GM12878 (cell line): ENCODE measurements around the gene ITCH. TPM values are rescaled to one million over a fixed set of nuclear protein-coding genes. Genes with fewer than 3 reads are reported as not detected.

Experiments used
- ATAC-seq: fragments of 200-7000 bp; cut with Tn5 transposase; 3 replicates; pipeline ENCODE4 v1.9.1; 2020; ENCODE audit warnings: mild to moderate bottlenecking, moderate library complexity
- BruUV-seq: library from RNA; stranded (reverse); fragments of 400-500 nt; replicated peaks from 2 replicates; lab custom pipeline; 2021; lab: Mats Ljungman, UMichigan
- CTCF ChIA-PET: fragments of 300-600 bp; sonication (Branson Sonifier 250); formaldehyde crosslinking; extraction: SDS; loops from one replicate; lab custom pipeline; 2021; ENCODE audit warnings: inconsistent platforms; lab: Yijun Ruan, JAX
- POLR2A ChIA-PET: fragments of 350-600 bp; formaldehyde crosslinking; extraction: SDS; loops from one replicate; lab custom pipeline; 2021; ENCODE audit warnings: inconsistent platforms; lab: Charles Lee
- RAD21 ChIA-PET: fragments of 300-600 bp; sonication (Branson Sonifier 250); formaldehyde crosslinking; loops from one replicate; lab custom pipeline; 2023; ENCODE audit warnings: antibody characterized with exemption; ENCODE audit not compliant: unreplicated experiment; lab: Charles Lee
- SMC1A ChIA-PET: fragments of 300-600 bp; sonication (Branson Sonifier 250); formaldehyde crosslinking; loops from one replicate; lab custom pipeline; 2023; ENCODE audit not compliant: unreplicated experiment, uncharacterized antibody; lab: Charles Lee
- DNase-seq: peaks from one replicate; pipeline ENCODE4 v3.0.0-alpha.2; 2011; ENCODE audit warnings: low read depth, low spot score
- FAIRE-seq: peaks from 3 replicates; lab custom pipeline; 2011; peaks lifted over from hg19 to GRCh38; lab: Jason Lieb, UNC
- H2AFZ ChIP-seq: 2 replicates; pipeline ENCODE4 v1.6.0; 2011; ENCODE audit warnings: low read depth, low read length, control low read depth; ENCODE audit not compliant: control insufficient read depth
- H3K27ac ChIP-seq: 2 replicates; pipeline ENCODE4 v1.5.1; 2011; ENCODE audit warnings: control low read depth; ENCODE audit not compliant: control insufficient read depth, insufficient read depth
- H3K27me3 ChIP-seq, 2 experiments: replicated peaks in 1 of 2; 2 replicates each; pipeline versions ENCODE4 v1.6.0 to v1.6.1; 2011; ENCODE audit warnings: low read length in 1 of 2; ENCODE audit not compliant: control insufficient read depth in 2 of 2, insufficient read depth in 2 of 2
- H3K36me3 ChIP-seq, 2 experiments: 2 replicates each; pipeline ENCODE4 v1.5.1; 2011; ENCODE audit warnings: low read length in 1 of 2; ENCODE audit not compliant: control insufficient read depth in 2 of 2, insufficient read depth in 2 of 2
- H3K4me1 ChIP-seq: 2 replicates; pipeline ENCODE4 v1.6.1; 2011; ENCODE audit warnings: mild to moderate bottlenecking, low read length, moderate library complexity, mixed read lengths; ENCODE audit not compliant: control insufficient read depth, insufficient read depth
- H3K4me2 ChIP-seq: 2 replicates; pipeline ENCODE4 v1.6.0; 2011; ENCODE audit warnings: control low read depth; ENCODE audit not compliant: control insufficient read depth, insufficient read depth
- H3K4me3 ChIP-seq: fragments of 200-600 bp; sonication (generic); 2 replicates; pipeline ENCODE4 v1.5.1; 2016
- H3K79me2 ChIP-seq: 2 replicates; pipeline ENCODE4 v1.6.0; 2011; ENCODE audit warnings: low read length; ENCODE audit not compliant: control insufficient read depth, insufficient read depth
- H3K9ac ChIP-seq: 2 replicates; pipeline ENCODE4 v1.8.0; 2011; ENCODE audit warnings: low read length, control low read depth, mixed read lengths; ENCODE audit not compliant: control insufficient read depth, insufficient read depth
- H3K9me3 ChIP-seq: replicated peaks from 3 replicates; pipeline ENCODE4 v1.5.1; 2011; ENCODE audit warnings: mild to moderate bottlenecking, low read length; ENCODE audit not compliant: control insufficient read depth, insufficient read depth
- H4K20me1 ChIP-seq: 2 replicates; pipeline ENCODE4 v1.6.0; 2011; ENCODE audit not compliant: control insufficient read depth, insufficient read depth
- MEF2A ChIP-seq: IDR thresholded peaks from 2 replicates; pipeline ENCODE4 v1.6.1; 2011; ENCODE audit warnings: low read depth, mild to moderate bottlenecking, low read length, moderate library complexity; ENCODE audit not compliant: insufficient read depth
- MLLT1 ChIP-seq: fragments of 450-650 bp; IDR thresholded peaks from 2 replicates; pipeline ENCODE4 v1.6.1; 2016; ENCODE audit warnings: mild to moderate bottlenecking
- PBX3 ChIP-seq: IDR thresholded peaks from 2 replicates; pipeline ENCODE4 v1.6.1; 2011; ENCODE audit warnings: mild to moderate bottlenecking, low read depth, low read length, moderate library complexity; ENCODE audit not compliant: insufficient replicate concordance
- RAD51 ChIP-seq: fragments of 450-650 bp; IDR thresholded peaks from 2 replicates; pipeline ENCODE4 v1.6.1; 2016; ENCODE audit warnings: moderate library complexity, mild to moderate bottlenecking, inconsistent platforms
- WGBS: methylation state at CpG from one replicate; pipeline ENCODE4 v1.1.6; 2016; ENCODE audit warnings: low lambda C conversion rate; ENCODE audit not compliant: insufficient replicate concordance, insufficient coverage; ENCODE audit errors: missing lambda C conversion rate; 5-methylcytosine and 5-hydroxymethylcytosine counted together
- in situ Hi-C: fragments of 300-500 bp; cut with MboI; formaldehyde crosslinking; loops from 9 replicates; pipeline ENCODE4 v1.14.3; 2018; ENCODE audit warnings: mixed read lengths
- intact Hi-C: fragments of 100-400 bp; cut with micrococcal nuclease; formaldehyde crosslinking; loops from one replicate; pipeline ENCODE4 v1.14.2; 2022; ENCODE audit not compliant: unreplicated experiment
- polyA plus RNA-seq, 11 experiments: library from polyadenylated mRNA; depleted of rRNA in 4 of 11; unstranded in 6 of 11; stranded (reverse) in 5 of 11; fragments of >200 nt; fragmentation: Nextera tagmentation in 4 of 11; fragmentation: Illumina TruSeq in 1 of 11; extraction: Ambion mirVana in 4 of 11; extraction: Trizol in 1 of 11; gene quantifications; 1 replicate in 1 of 11; 2 replicates in 10 of 11; pipeline versions ENCODE4 v1.2.1 to v1.2.3, GENCODE V29; 2011 to 2016; ENCODE audit warnings: inconsistent platforms in 2 of 11, missing spikeins in 2 of 11, low read depth in 1 of 11
- total RNA-seq, 4 experiments: library from RNA; depleted of rRNA in 3 of 4; stranded (reverse); fragments of >200 nt in 3 of 4; fragmentation: Illumina TruSeq in 1 of 4; extraction: Trizol in 1 of 4; gene quantifications; 2 replicates each; pipeline versions ENCODE4 v1.2.1 to v1.2.3, GENCODE V29; 2013 to 2021

ITCH gene
- total and polyA plus RNA-seq, 10 of the 15 experiments (the other 5 are each of a cell fraction or from before 2014, with no cell fraction given): 7.5 to 46.1 (median 21.5) TPM

- Histone ChIP-seq H3K79me2 (no peaks in the 10 kb centered on the region), H3K4me1 (no peaks in the 10 kb centered on the region), H3K36me3 (peaks cover 18 to 39% of the 10 kb centered on the region in 2 experiments), H3K9ac (no peak overlapping the region), H3K27me3 (no peaks in the 10 kb centered on the region), H3K9me3 (no peaks in the 10 kb centered on the region), H4K20me1 (no peaks in the 10 kb centered on the region), H3K27ac (no peak overlapping the region), H3K4me2 (no peak overlapping the region), H2AFZ (no peak overlapping the region), H3K4me3 (no peak overlapping the region)
- FAIRE-seq (no peak), ATAC-seq (no peak), DNase-seq (no peak)
- POLR2A ChIA-PET: no interaction called here
- CTCF ChIA-PET: interaction anchor here (1.1 to 3.3 kb wide), 3 partner anchors 15 to 237 kb away, joined by 3 to 15 read pairs (median 13); no protein-coding TSS in a partner anchor
- no peak for TF ChIP-seq PBX3
- TF ChIP-seq RAD51: no peak
- in situ Hi-C loops: no loop called here
- SMC1A ChIA-PET: interaction anchor here (0.6 kb wide), 1 partner anchor 380 kb away, joined by 5 read pairs; no protein-coding TSS in a partner anchor
- intact Hi-C loops: no loop called here
- WGBS: 92% methylated on average over 7 of the region's 7 CpGs
- no TSS peak for BruUV-seq
- RAD21 ChIA-PET: no interaction called here
Measured at GRCh38 chr20:34532756-34533155, 169.7 kb downstream of the ITCH start.

- intact Hi-C loops: loop anchor here (5.0 kb wide), 1 partner anchor 233 kb away; no protein-coding TSS in a partner anchor
- Histone ChIP-seq H3K79me2 (no peaks in the 10 kb centered on the region), H2AFZ (no peak overlapping the region), H3K9ac (no peak overlapping the region), H3K9me3 (no peaks in the 10 kb centered on the region), H3K36me3 (peaks cover 21 to 31% of the 10 kb centered on the region in 2 experiments), H3K4me3 (no peak overlapping the region), H3K4me2 (no peak overlapping the region), H4K20me1 (no peaks in the 10 kb centered on the region), H3K27me3 (no peaks in the 10 kb centered on the region), H3K27ac (no peak overlapping the region), H3K4me1 (no peaks in the 10 kb centered on the region)
- TF ChIP-seq MLLT1: no peak
- no peak for TF ChIP-seq MEF2A
- in situ Hi-C loops: loop anchor here (5.0 kb wide), 1 partner anchor 233 kb away; no protein-coding TSS in a partner anchor
- POLR2A ChIA-PET: no interaction called here
- WGBS: 83% methylated on average over 15 of the region's 15 CpGs
- ATAC-seq (no peak), FAIRE-seq (no peak), DNase-seq (no peak)
- no TSS peak for BruUV-seq
- SMC1A ChIA-PET: no interaction called here
- RAD21 ChIA-PET: interaction anchor here (1.2 kb wide), 1 partner anchor 174 kb away, joined by 3 read pairs; no protein-coding TSS in a partner anchor
- CTCF ChIA-PET: interaction anchor here (0.6 to 1.7 kb wide), 3 partner anchors 57 to 231 kb away, joined by 3 to 4 read pairs (median 4); no protein-coding TSS in a partner anchor
Measured at GRCh38 chr20:34534391-34535165, 171.5 kb downstream of the ITCH start.
